Vagina (tissue), 2 donors: ENCODE data around the gene SCML1.

Experiments
- CTCF ChIP-seq, 3 experiments: fragments of 450-650 bp in 2 of 3; fragments of 200-600 bp in 1 of 3; sonication (generic) in 1 of 3; IDR thresholded peaks; one replicate each; pipeline ENCODE4 v1.5.1; 2017 to 2019; ENCODE audit warnings: antibody characterized with exemption in 3 of 3, mild to moderate bottlenecking in 2 of 3, moderate library complexity in 2 of 3
- POLR2A ChIP-seq, 2 donors: fragments of 450-650 bp; IDR thresholded peaks; one replicate each; pipeline ENCODE4 v1.6.1; 2017; ENCODE audit warnings: antibody characterized with exemption in 2 of 2, mild to moderate bottlenecking in 2 of 2, moderate library complexity in 2 of 2

DNA sequence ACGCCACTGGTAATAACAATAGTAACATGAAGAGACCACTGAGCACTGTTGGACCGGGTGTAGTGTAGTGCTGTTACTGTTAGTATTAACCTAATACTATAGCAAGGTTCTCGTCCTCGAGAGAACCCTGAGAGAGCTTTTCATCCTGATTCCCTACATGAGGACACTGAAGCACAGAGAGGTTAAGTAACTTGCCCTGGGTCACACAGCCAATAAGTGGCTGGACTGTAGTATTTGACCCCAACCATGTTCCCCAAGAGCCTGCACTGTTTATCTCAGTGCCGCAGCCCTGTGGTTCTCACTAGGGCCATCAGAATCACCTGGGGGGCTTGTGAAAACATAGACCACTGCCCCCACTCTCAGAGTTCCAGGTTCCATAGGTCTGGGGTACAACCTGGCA is 10.4 kb downstream of the SCML1 start:
- TF ChIP-seq POLR2A (IDR thresholded peaks at IDR 0.05): no peak
- no peak for TF ChIP-seq CTCF (IDR thresholded peaks at IDR 0.05)
